GM23338 (cell line): ENCODE measurements around the gene SYT15.
"Not testable (repeated sequence)": the region's sequence is repeated elsewhere in the genome, so short reads cannot be mapped to it uniquely, and the experiment has no call there.

Source experiments
- CREB1 ChIP-seq: fragments of 250-450 bp; sonication (Bioruptor Pico); IDR thresholded peaks from 2 replicates; pipeline ENCODE4 v1.5.0; 2020; ENCODE audit warnings: low read depth, mild to moderate bottlenecking, moderate library complexity
- EZH2 ChIP-seq: fragments of 200-600 bp; sonication (generic); IDR thresholded peaks from one replicate; pipeline ENCODE4 v1.8.0; 2017; ENCODE audit warnings: antibody characterized with exemption, mild to moderate bottlenecking, low read depth; ENCODE audit not compliant: unreplicated experiment
- EZH2phosphoT487 ChIP-seq: fragments of 200-600 bp; sonication (generic); IDR thresholded peaks from one replicate; pipeline ENCODE4 v1.8.1; 2018; ENCODE audit warnings: antibody characterized with exemption; ENCODE audit not compliant: unreplicated experiment
- POLR2AphosphoS5 ChIP-seq: IDR thresholded peaks from 2 replicates; pipeline ENCODE4 v1.6.1; 2016; ENCODE audit warnings: antibody characterized with exemption, low read depth
- TF ChIP-seq, protein P1 (sequence below), 2 experiments: fragments of 200-600 bp in 1 of 2; sonication (generic) in 1 of 2; conservative IDR thresholded peaks; 2 replicates each; pipeline versions ENCODE4 v1.5.1 to v1.6.1; 2016 to 2017; ENCODE audit warnings: antibody characterized with exemption in 2 of 2, low read depth in 2 of 2, mild to moderate bottlenecking in 2 of 2, moderate library complexity in 1 of 2
- TF ChIP-seq, protein P2 (sequence below): IDR thresholded peaks from one replicate; pipeline ENCODE4 v1.6.1; 2018; ENCODE audit warnings: antibody characterized with exemption; ENCODE audit not compliant: unreplicated experiment
- TF ChIP-seq, protein P3 (sequence below): IDR thresholded peaks from 2 replicates; pipeline ENCODE4 v1.6.1; 2016; ENCODE audit warnings: antibody characterized with exemption

DNA sequence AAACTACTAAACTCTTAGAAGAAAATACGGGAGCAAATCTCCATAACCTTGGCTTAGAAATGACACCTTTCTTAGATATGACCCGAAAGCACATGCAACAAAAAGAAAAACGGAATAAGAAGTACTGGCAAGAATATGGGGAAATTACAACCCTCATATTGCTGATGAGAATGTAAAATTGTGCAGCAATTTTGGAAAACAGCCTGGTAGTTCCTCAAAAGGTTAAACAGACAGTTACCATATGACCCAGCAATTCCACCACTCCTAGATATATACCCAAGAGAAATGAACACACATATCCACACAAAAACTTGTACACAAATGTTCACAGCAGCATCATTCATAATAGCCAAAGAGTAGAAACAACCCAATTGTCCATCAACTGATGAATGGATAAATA is 37.3 kb downstream of the SYT15 start:
- TF ChIP-seq, protein P1, sequence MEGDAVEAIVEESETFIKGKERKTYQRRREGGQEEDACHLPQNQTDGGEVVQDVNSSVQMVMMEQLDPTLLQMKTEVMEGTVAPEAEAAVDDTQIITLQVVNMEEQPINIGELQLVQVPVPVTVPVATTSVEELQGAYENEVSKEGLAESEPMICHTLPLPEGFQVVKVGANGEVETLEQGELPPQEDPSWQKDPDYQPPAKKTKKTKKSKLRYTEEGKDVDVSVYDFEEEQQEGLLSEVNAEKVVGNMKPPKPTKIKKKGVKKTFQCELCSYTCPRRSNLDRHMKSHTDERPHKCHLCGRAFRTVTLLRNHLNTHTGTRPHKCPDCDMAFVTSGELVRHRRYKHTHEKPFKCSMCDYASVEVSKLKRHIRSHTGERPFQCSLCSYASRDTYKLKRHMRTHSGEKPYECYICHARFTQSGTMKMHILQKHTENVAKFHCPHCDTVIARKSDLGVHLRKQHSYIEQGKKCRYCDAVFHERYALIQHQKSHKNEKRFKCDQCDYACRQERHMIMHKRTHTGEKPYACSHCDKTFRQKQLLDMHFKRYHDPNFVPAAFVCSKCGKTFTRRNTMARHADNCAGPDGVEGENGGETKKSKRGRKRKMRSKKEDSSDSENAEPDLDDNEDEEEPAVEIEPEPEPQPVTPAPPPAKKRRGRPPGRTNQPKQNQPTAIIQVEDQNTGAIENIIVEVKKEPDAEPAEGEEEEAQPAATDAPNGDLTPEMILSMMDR (conservative IDR thresholded peaks at IDR 0.05; ENCODE audit: low read depth in 2 of 2), result not testable (repeated sequence)
- not testable (repeated sequence) for TF ChIP-seq CREB1 (CRISPR knock-in tag); EZH2; POLR2AphosphoS5; EZH2phosphoT487
- TF ChIP-seq, protein P2, sequence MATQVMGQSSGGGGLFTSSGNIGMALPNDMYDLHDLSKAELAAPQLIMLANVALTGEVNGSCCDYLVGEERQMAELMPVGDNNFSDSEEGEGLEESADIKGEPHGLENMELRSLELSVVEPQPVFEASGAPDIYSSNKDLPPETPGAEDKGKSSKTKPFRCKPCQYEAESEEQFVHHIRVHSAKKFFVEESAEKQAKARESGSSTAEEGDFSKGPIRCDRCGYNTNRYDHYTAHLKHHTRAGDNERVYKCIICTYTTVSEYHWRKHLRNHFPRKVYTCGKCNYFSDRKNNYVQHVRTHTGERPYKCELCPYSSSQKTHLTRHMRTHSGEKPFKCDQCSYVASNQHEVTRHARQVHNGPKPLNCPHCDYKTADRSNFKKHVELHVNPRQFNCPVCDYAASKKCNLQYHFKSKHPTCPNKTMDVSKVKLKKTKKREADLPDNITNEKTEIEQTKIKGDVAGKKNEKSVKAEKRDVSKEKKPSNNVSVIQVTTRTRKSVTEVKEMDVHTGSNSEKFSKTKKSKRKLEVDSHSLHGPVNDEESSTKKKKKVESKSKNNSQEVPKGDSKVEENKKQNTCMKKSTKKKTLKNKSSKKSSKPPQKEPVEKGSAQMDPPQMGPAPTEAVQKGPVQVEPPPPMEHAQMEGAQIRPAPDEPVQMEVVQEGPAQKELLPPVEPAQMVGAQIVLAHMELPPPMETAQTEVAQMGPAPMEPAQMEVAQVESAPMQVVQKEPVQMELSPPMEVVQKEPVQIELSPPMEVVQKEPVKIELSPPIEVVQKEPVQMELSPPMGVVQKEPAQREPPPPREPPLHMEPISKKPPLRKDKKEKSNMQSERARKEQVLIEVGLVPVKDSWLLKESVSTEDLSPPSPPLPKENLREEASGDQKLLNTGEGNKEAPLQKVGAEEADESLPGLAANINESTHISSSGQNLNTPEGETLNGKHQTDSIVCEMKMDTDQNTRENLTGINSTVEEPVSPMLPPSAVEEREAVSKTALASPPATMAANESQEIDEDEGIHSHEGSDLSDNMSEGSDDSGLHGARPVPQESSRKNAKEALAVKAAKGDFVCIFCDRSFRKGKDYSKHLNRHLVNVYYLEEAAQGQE, result not testable (repeated sequence)
- TF ChIP-seq, protein P3, sequence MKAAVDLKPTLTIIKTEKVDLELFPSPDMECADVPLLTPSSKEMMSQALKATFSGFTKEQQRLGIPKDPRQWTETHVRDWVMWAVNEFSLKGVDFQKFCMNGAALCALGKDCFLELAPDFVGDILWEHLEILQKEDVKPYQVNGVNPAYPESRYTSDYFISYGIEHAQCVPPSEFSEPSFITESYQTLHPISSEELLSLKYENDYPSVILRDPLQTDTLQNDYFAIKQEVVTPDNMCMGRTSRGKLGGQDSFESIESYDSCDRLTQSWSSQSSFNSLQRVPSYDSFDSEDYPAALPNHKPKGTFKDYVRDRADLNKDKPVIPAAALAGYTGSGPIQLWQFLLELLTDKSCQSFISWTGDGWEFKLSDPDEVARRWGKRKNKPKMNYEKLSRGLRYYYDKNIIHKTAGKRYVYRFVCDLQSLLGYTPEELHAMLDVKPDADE, result not testable (repeated sequence)
